CD1c-positive myeloid dendritic cell (primary cell): Measurements from ENCODE around the gene PKD1.
"Not testable (repeated sequence)": the region's sequence is repeated elsewhere in the genome, so short reads cannot be mapped to it uniquely, and the experiment has no call there.

ENCODE experiments used
- DNase-seq: peaks from one replicate; pipeline ENCODE4 v3.0.0-alpha.2; 2016; ENCODE audit errors: extremely low spot score

PKD1 gene

GRCh38 chr16:2107121-2107790 lies 28.4 kb downstream of the PKD1 start:
- DNase-seq: not testable (repeated sequence)

- DNase-seq: not testable (repeated sequence)
Observed at GRCh38 chr16:2106211-2106610, 29.5 kb downstream of the PKD1 start.

- DNase-seq: not testable (repeated sequence)
Observed at GRCh38 chr16:2105769-2106168, 29.9 kb downstream of the PKD1 start.

- not testable (repeated sequence) for DNase-seq
Observed at GRCh38 chr16:2105291-2105690, 30.4 kb downstream of the PKD1 start.

GRCh38 chr16:2104464-2104863 lies 31.2 kb downstream of the PKD1 start:
- DNase-seq: not testable (repeated sequence)

GRCh38 chr16:2102471-2102870 lies 33.2 kb downstream of the PKD1 start:
- no peak for DNase-seq

- DNase-seq: not testable (repeated sequence)
Observed at GRCh38 chr16:2101581-2101980, 34.1 kb downstream of the PKD1 start.

GRCh38 chr16:2097689-2098088 lies 38.0 kb downstream of the PKD1 start:
- not testable (repeated sequence) for DNase-seq

GRCh38 chr16:2096853-2097595 lies 38.7 kb downstream of the PKD1 start:
- no peak for DNase-seq

- no peak for DNase-seq
Observed at GRCh38 chr16:2095918-2096582, 39.6 kb downstream of the PKD1 start.

GRCh38 chr16:2095315-2095853 lies 40.3 kb downstream of the PKD1 start:
- no peak for DNase-seq

- no peak for DNase-seq
Observed at GRCh38 chr16:2093793-2094192, 41.9 kb downstream of the PKD1 start.

GRCh38 chr16:2092866-2093265 lies 42.8 kb downstream of the PKD1 start:
- no peak for DNase-seq

GRCh38 chr16:2092256-2092620 lies 43.5 kb downstream of the PKD1 start:
- DNase-seq: no peak

- DNase-seq: no peak
Observed at GRCh38 chr16:2091547-2092255, 44.0 kb downstream of the PKD1 start.

GRCh38 chr16:2090777-2091546 lies 44.7 kb downstream of the PKD1 start:
- DNase-seq: no peak

- no peak for DNase-seq
Observed at GRCh38 chr16:2090481-2090776, 45.3 kb downstream of the PKD1 start.

GRCh38 chr16:2089706-2090480 lies 45.8 kb downstream of the PKD1 start:
- DNase-seq: no peak

- no peak for DNase-seq
Observed at GRCh38 chr16:2088759-2089358, 46.8 kb downstream of the PKD1 start.
